Lower leg skin (tissue), 4 donors: ENCODE results near the gene GHITM. TPM values are rescaled to one million over a fixed set of nuclear protein-coding genes. Genes with fewer than 3 reads are reported as not detected.

Experiments
- DNase-seq, 2 donors: peaks; one replicate each; pipeline ENCODE4 v3.0.0-alpha.2; 2019; ENCODE audit warnings: low spot score in 2 of 2
- H3K4me3 ChIP-seq: fragments of 200-600 bp; sonication (generic); 2 replicates; pipeline ENCODE4 v1.5.1; 2017; ENCODE audit warnings: mild to moderate bottlenecking, low read depth; ENCODE audit not compliant: poor library complexity, severe bottlenecking
- CTCF ChIP-seq, 3 donors: fragments of 450-650 bp; IDR thresholded peaks; one replicate each; pipeline ENCODE4 v1.5.1; 2016; ENCODE audit warnings: antibody characterized with exemption in 3 of 3, mild to moderate bottlenecking in 3 of 3, moderate library complexity in 2 of 3
- POLR2A ChIP-seq, 2 donors: fragments of 450-650 bp; IDR thresholded peaks; one replicate each; pipeline ENCODE4 v1.6.1; 2016 to 2017; ENCODE audit warnings: antibody characterized with exemption in 2 of 2, mild to moderate bottlenecking in 1 of 2, moderate library complexity in 1 of 2
- WGBS, 2 donors: methylation state at CpG; one replicate each; pipeline ENCODE4 v1.1.5; 2018; 5-methylcytosine and 5-hydroxymethylcytosine counted together
- intact Hi-C: fragments of 100-400 bp; cut with DNase I; formaldehyde crosslinking; loops from one replicate; pipeline ENCODE4 v1.15.0; 2023; ENCODE audit warnings: low total_unique reads
- total RNA-seq, 4 donors: library from RNA; depleted of rRNA; stranded (reverse); fragments of >200 nt; gene quantifications; one replicate each; pipeline ENCODE4 v1.1.0, GENCODE V29; 2016

The GHITM gene
- total RNA-seq, 4 donors from 2014 or later = 103 to 142 (median 127) TPM

- H3K4me3 ChIP-seq = no peak overlapping the region
- intact Hi-C loops = no loop called here
- TF ChIP-seq POLR2A (IDR thresholded peaks at IDR 0.05) (no peak), CTCF (IDR thresholded peaks at IDR 0.05) (no peak)
- peak in 1 of 2 donors; percentile 70 for DNase-seq
- WGBS, 2 donors = 67 to 69% methylated on average over 11 of the region's 11 CpGs
These were observed 46.3 kb downstream of the GHITM start for GRCh38 chr10:84185526-84186175.

GRCh38 chr10:84188815-84189214 is 49.5 kb downstream of the GHITM start:
- WGBS, 2 donors = 77 to 86% methylated on average over 3 of the region's 3 CpGs
- peak in 1 of 2 donors; percentile 42 for DNase-seq
- no peak overlapping the region for H3K4me3 ChIP-seq
- TF ChIP-seq POLR2A (IDR thresholded peaks at IDR 0.05) (no peak), CTCF (IDR thresholded peaks at IDR 0.05) (no peak)
- intact Hi-C loops = no loop called here

- no peak overlapping the region for H3K4me3 ChIP-seq
- DNase-seq = no peak
- WGBS, 2 donors = 75 to 77% methylated on average over 3 of the region's 3 CpGs
- TF ChIP-seq CTCF (IDR thresholded peaks at IDR 0.05) = no peak
- no peak for TF ChIP-seq POLR2A (IDR thresholded peaks at IDR 0.05)
- intact Hi-C loops = no loop called here
These were observed 51.3 kb downstream of the GHITM start for GRCh38 chr10:84190621-84191020.

GRCh38 chr10:84191106-84191505 is 51.8 kb downstream of the GHITM start:
- DNase-seq = no peak
- intact Hi-C loops = no loop called here
- 43 to 45% methylated on average over 5 of the region's 5 CpGs for WGBS, 2 donors
- TF ChIP-seq POLR2A (IDR thresholded peaks at IDR 0.05) (no peak), CTCF (IDR thresholded peaks at IDR 0.05) (no peak)
- H3K4me3 ChIP-seq = no peak overlapping the region

GRCh38 chr10:84193327-84193726 is 54.0 kb downstream of the GHITM start:
- no peak overlapping the region for H3K4me3 ChIP-seq
- DNase-seq = no peak
- 88 to 92% methylated on average over 2 of the region's 2 CpGs for WGBS, 2 donors
- TF ChIP-seq CTCF (IDR thresholded peaks at IDR 0.05) = no peak
- TF ChIP-seq POLR2A (IDR thresholded peaks at IDR 0.05) = no peak
- intact Hi-C loops = no loop called here
